ENCODE results near the gene PPP1R1A. TPM values are rescaled to one million over a fixed set of nuclear protein-coding genes. Genes with fewer than 3 reads are reported as not detected.

PPP1R1A gene
- total RNA-seq, 3 donors from 2014 or later = 0.52 to 30.0 (median 0.75) TPM

Other genes with a start within 250 kb of the PPP1R1A start
- gene GPR84, start 224.2 kb downstream of the PPP1R1A start, total RNA-seq = 1 to 10 TPM in 1 of 3 donors, under 1 TPM in 1, not detected in 1; 0.60 to 1.7 TPM
- 10 to 100 TPM in 2 of 3 donors, 1 to 10 TPM in 1; 3.5 to 15.0 (median 10.4) TPM for gene ZNF385A, start 203.9 kb downstream of the PPP1R1A start, total RNA-seq
- 100 to 1,000 TPM in 1 of 3 donors, 10 to 100 TPM in 1, 1 to 10 TPM in 1; 8.0 to 201 (median 61.8) TPM for gene ITGA5, start 169.4 kb downstream of the PPP1R1A start, total RNA-seq
- not detected for gene GTSF1, start 115.1 kb downstream of the PPP1R1A start, total RNA-seq
- 10 to 100 TPM in 2 of 3 donors, 1 to 10 TPM in 1; 7.1 to 21.2 (median 20.1) TPM for gene NCKAP1L, start 90.9 kb downstream of the PPP1R1A start, total RNA-seq
- gene PDE1B, start 39.1 kb downstream of the PPP1R1A start, total RNA-seq = 1 to 10 TPM in 2 of 3 donors, under 1 TPM in 1; 0.35 to 4.0 (median 2.2) TPM
- not detected for gene LACRT, start 46.2 kb upstream of the PPP1R1A start, total RNA-seq
- not detected for gene DCD, start 59.7 kb upstream of the PPP1R1A start, total RNA-seq

All from mucosa of descending colon (tissue), 3 donors.